Heart left ventricle (tissue), 16 donors: ENCODE measurements around the gene COX10. TPM values are rescaled to one million over a fixed set of nuclear protein-coding genes. Genes with fewer than 3 reads are reported as not detected.

Experiments used
- ATAC-seq, 4 donors: fragments of 200-7000 bp; cut with Tn5 transposase; one replicate each; pipeline ENCODE4 v1.9.1; 2020 to 2022; ENCODE audit warnings: moderate library complexity in 4 of 4, mild to moderate bottlenecking in 3 of 4, moderate number of reproducible peaks in 1 of 4
- DNase-seq, 5 donors: peaks; one replicate each; pipeline ENCODE4 v3.0.0-alpha.2; 2020
- H3K27ac ChIP-seq, 12 donors: fragments of 200-600 bp; sonication (generic) in 4 of 12; one replicate each; pipeline versions ENCODE4 v1.5.0 to v1.8.0; 2016 to 2022; ENCODE audit warnings: mild to moderate bottlenecking in 2 of 12
- H3K27me3 ChIP-seq, 9 donors: fragments of 200-600 bp; sonication (generic) in 2 of 9; one replicate each; pipeline versions ENCODE4 v1.5.1 to v1.8.0; 2016 to 2022; ENCODE audit warnings: mild to moderate bottlenecking in 3 of 9
- H3K36me3 ChIP-seq, 9 donors: fragments of 200-600 bp; sonication (generic) in 2 of 9; one replicate each; pipeline versions ENCODE4 v1.5.0 to v1.8.0; 2018 to 2022; ENCODE audit warnings: mild to moderate bottlenecking in 2 of 9
- H3K4me1 ChIP-seq, 12 donors: fragments of 200-600 bp; sonication (generic) in 4 of 12; one replicate each; pipeline versions ENCODE4 v1.5.0 to v1.8.0; 2016 to 2022; ENCODE audit warnings: mild to moderate bottlenecking in 3 of 12
- H3K4me3 ChIP-seq, 12 donors: fragments of 200-600 bp; sonication (generic) in 4 of 12; one replicate each; pipeline versions ENCODE4 v1.5.0 to v1.8.0; 2017 to 2022; ENCODE audit warnings: mild to moderate bottlenecking in 9 of 12, moderate library complexity in 4 of 12
- H3K9me3 ChIP-seq, 12 donors: fragments of 200-600 bp; sonication (generic) in 4 of 12; one replicate each; pipeline versions ENCODE4 v1.5.0 to v1.8.0; 2016 to 2022; ENCODE audit warnings: mild to moderate bottlenecking in 1 of 12
- POLR2A ChIP-seq, 2 donors: fragments of 450-650 bp; IDR thresholded peaks; one replicate each; pipeline ENCODE4 v1.6.1; 2017; ENCODE audit warnings: antibody characterized with exemption in 2 of 2, mild to moderate bottlenecking in 2 of 2, moderate library complexity in 2 of 2
- WGBS, 4 donors: extraction: QIAGEN DNeasy Blood & Tissue Kit in 2 of 4; methylation state at CpG; one replicate each; pipeline versions ENCODE4 v1.1.5 to v1.1.7; 2013 to 2018; 5-methylcytosine and 5-hydroxymethylcytosine counted together
- intact Hi-C, 10 donors: fragments of 100-400 bp; cut with DNase I; formaldehyde crosslinking; loops; one replicate each; pipeline versions ENCODE4 v1.11.1 to v1.14.2; 2022
- polyA plus RNA-seq, 2 donors: library from polyadenylated mRNA; stranded (reverse); fragments of 200-250 nt; gene quantifications; one replicate each; pipeline ENCODE4 v1.2.3, GENCODE V29; 2013
- total RNA-seq, 9 donors: library from RNA; depleted of rRNA in 2 of 9; stranded (reverse); fragments of >200 nt in 2 of 9; fragmentation: NEBNext Ultra II Directional in 3 of 9; extraction: Animal tissue kit (Norgen Biotek cat#: 25700) in 3 of 9; gene quantifications; one replicate each; pipeline versions ENCODE4 v1.1.0 to v1.2.4, GENCODE V29; 2016 to 2023
- TF ChIP-seq, protein P1 (sequence below), 12 donors: fragments of 200-600 bp; sonication (generic) in 4 of 12; IDR thresholded peaks; one replicate each; pipeline versions ENCODE4 v1.5.0 to v1.8.0; 2018 to 2022; ENCODE audit warnings: antibody characterized with exemption in 12 of 12, mild to moderate bottlenecking in 5 of 12
- donor health status: ischemic (EF 13 %, LVEDD 7.1; RV severe dilation, severe dysfunction).
- donor health status: healthy with polysubstance abuse.
- donor health status: DM: no; HTN: yes; CAD: no.
- donor health status: DM: no; HTN: no; CAD: no.
- donor health status: ischemic (EF 25% LVEDD 6.9; RV normal size, moderate dysfunction).
- donor health status: ischemic (EF 25% LVEDD 5.7; RV mildly dilated, moderate dysfunction).
- donor health status: healthy.
- donor health status: DM: yes; HTN: yes; CAD: no.
- donor health status: ischemic (EF 35%, LVEDD 5.7; RV mildly dilated, moderate dysfunction).
- donor health status: nonischemic (EF 11% LVEDD 7.7; RV severe dilation, severe dysfunction).
- donor health status: DM: yes; HTN: yes; CAD: no.
- donor health status: PGD.
- donor health status: ischemic (EF 29% LVEDD 5.4; RV normal size, mild dysfunction).
- donor health status: nonischemic (EF 23%, LVEDD 6.1; RV moderate dilation, normal function).

The COX10 gene
- total and polyA plus RNA-seq, 11 donors, result 17.8 to 96.0 (median 48.6) TPM

- Histone ChIP-seq H3K27ac (no peak overlapping the region), H3K4me1 (no peaks in the 10 kb centered on the region), H3K9me3 (no peaks in the 10 kb centered on the region), H3K4me3 (no peak overlapping the region), H3K27me3 (no peaks in the 10 kb centered on the region), H3K36me3 (no peaks in the 10 kb centered on the region)
- WGBS, 4 donors, result 79 to 90% (median 88%) methylated on average over 1 of the region's 1 CpG
- TF ChIP-seq POLR2A (IDR thresholded peaks at IDR 0.05), result no peak
- TF ChIP-seq, protein P1, sequence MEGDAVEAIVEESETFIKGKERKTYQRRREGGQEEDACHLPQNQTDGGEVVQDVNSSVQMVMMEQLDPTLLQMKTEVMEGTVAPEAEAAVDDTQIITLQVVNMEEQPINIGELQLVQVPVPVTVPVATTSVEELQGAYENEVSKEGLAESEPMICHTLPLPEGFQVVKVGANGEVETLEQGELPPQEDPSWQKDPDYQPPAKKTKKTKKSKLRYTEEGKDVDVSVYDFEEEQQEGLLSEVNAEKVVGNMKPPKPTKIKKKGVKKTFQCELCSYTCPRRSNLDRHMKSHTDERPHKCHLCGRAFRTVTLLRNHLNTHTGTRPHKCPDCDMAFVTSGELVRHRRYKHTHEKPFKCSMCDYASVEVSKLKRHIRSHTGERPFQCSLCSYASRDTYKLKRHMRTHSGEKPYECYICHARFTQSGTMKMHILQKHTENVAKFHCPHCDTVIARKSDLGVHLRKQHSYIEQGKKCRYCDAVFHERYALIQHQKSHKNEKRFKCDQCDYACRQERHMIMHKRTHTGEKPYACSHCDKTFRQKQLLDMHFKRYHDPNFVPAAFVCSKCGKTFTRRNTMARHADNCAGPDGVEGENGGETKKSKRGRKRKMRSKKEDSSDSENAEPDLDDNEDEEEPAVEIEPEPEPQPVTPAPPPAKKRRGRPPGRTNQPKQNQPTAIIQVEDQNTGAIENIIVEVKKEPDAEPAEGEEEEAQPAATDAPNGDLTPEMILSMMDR (IDR thresholded peaks at IDR 0.05), result no peak
- intact Hi-C loops, result loop anchor here in 1 of 10 donors (5.0 kb wide), 1 partner anchor 53 kb away; no protein-coding TSS in a partner anchor
- no peak for ATAC-seq
- DNase-seq, result no peak
Measured at GRCh38 chr17:14044702-14045101, 24.6 kb upstream of the COX10 start.

DNA sequence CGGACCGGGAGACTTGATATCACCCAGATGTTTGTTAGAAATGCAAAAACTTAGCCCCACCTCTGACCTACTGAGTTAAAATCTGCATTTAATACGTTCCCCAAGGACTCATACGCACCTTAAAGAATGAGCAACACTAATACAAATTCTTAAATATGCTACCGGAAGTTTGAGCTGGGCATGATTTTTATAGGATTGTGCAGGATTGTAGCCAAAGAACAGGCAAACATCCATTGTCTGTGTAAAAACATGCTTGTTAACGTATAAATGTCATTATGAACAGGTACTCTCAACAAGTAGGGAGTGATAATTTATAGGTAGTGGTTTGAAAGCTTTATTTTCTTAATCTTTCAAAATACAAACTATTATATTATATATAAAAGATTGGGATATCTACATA lies 22.3 kb upstream of the COX10 start:
- Histone ChIP-seq H3K9me3 (no peaks in the 10 kb centered on the region), H3K36me3 (peaks cover 0 to 8% (median 0%) of the 10 kb centered on the region in 9 donors), H3K27me3 (no peaks in the 10 kb centered on the region), H3K27ac (no peak overlapping the region), H3K4me1 (no peaks in the 10 kb centered on the region), H3K4me3 (no peak overlapping the region)
- DNase-seq, result no peak
- intact Hi-C loops, result loop anchor here in 1 of 10 donors (5.0 kb wide), 1 partner anchor 50 kb away; no protein-coding TSS in a partner anchor
- no peak for ATAC-seq
- WGBS, 4 donors, result 84 to 99% (median 98%) methylated on average over 6 of the region's 6 CpGs
- no peak for TF ChIP-seq POLR2A (IDR thresholded peaks at IDR 0.05)

- H3K27me3 ChIP-seq, result no peaks in the 10 kb centered on the region
- H3K9me3 ChIP-seq, result no peaks in the 10 kb centered on the region
- peaks cover 0 to 8% (median 0%) of the 10 kb centered on the region in 9 donors for H3K36me3 ChIP-seq
- H3K4me3 ChIP-seq, result no peak overlapping the region
- TF ChIP-seq, protein P1 (IDR thresholded peaks at IDR 0.05), result no peak
- no peak for TF ChIP-seq POLR2A (IDR thresholded peaks at IDR 0.05)
- intact Hi-C loops, result loop anchor here in 1 of 10 donors (5.0 kb wide), 1 partner anchor 50 kb away; no protein-coding TSS in a partner anchor
- H3K4me1 ChIP-seq, result no peaks in the 10 kb centered on the region
- DNase-seq (no peak), ATAC-seq (no peak)
- H3K27ac ChIP-seq, result no peak overlapping the region
- WGBS, 4 donors, result 86 to 94% (median 89%) methylated on average over 4 of the region's 4 CpGs
Measured at GRCh38 chr17:14047591-14047990, 21.7 kb upstream of the COX10 start.

- DNase-seq (no peak), ATAC-seq (no peak)
- Histone ChIP-seq H3K27me3 (no peaks in the 10 kb centered on the region), H3K4me1 (no peaks in the 10 kb centered on the region), H3K36me3 (peaks cover 0 to 8% (median 0%) of the 10 kb centered on the region in 9 donors), H3K9me3 (no peaks in the 10 kb centered on the region), H3K4me3 (no peak overlapping the region), H3K27ac (no peak overlapping the region)
- intact Hi-C loops, result loop anchor here in 1 of 10 donors (5.0 kb wide), 1 partner anchor 49 kb away; no protein-coding TSS in a partner anchor
- TF ChIP-seq, protein P1 (IDR thresholded peaks at IDR 0.05), result peak in 2 of 12 donors; percentile 23 to 31
- TF ChIP-seq POLR2A (IDR thresholded peaks at IDR 0.05), result no peak
Measured at GRCh38 chr17:14048169-14048568, 21.1 kb upstream of the COX10 start.

DNA sequence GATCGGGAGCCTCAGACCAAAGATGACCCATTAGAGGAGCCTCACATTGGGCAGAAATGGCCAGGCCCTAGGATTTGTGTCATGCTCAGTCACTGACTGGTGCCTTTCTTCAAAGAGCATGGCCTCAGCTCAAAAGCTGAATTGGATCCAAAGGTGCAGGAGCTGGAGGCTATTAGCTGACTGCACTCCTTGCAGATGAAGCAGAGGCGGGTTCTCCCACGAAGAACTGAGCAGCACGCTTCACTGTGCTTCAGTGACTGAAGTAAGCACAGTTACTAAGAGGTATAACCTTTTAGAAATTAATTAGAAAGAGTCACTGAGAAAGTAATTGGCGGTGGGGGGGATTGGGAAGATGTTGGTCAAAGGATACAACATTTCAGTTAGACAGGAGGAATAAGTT lies 18.7 kb upstream of the COX10 start:
- 85 to 99% (median 94%) methylated on average over 5 of the region's 5 CpGs for WGBS, 4 donors
- intact Hi-C loops, result no loop called here
- Histone ChIP-seq H3K27ac (no peak overlapping the region), H3K27me3 (no peaks in the 10 kb centered on the region), H3K9me3 (no peaks in the 10 kb centered on the region), H3K4me3 (no peak overlapping the region), H3K36me3 (peaks cover 0 to 8% (median 0%) of the 10 kb centered on the region in 9 donors), H3K4me1 (no peaks in the 10 kb centered on the region)
- no peak for TF ChIP-seq POLR2A (IDR thresholded peaks at IDR 0.05)
- TF ChIP-seq, protein P1 (IDR thresholded peaks at IDR 0.05), result no peak
- ATAC-seq (no peak), DNase-seq (no peak)
